ENCODE data around the gene HOXA6. TPM values are rescaled to one million over a fixed set of nuclear protein-coding genes. Genes with fewer than 3 reads are reported as not detected.

The HOXA6 gene
- total RNA-seq, 2 experiments from 2014 or later = 4.1 to 12.0 TPM

DNA sequence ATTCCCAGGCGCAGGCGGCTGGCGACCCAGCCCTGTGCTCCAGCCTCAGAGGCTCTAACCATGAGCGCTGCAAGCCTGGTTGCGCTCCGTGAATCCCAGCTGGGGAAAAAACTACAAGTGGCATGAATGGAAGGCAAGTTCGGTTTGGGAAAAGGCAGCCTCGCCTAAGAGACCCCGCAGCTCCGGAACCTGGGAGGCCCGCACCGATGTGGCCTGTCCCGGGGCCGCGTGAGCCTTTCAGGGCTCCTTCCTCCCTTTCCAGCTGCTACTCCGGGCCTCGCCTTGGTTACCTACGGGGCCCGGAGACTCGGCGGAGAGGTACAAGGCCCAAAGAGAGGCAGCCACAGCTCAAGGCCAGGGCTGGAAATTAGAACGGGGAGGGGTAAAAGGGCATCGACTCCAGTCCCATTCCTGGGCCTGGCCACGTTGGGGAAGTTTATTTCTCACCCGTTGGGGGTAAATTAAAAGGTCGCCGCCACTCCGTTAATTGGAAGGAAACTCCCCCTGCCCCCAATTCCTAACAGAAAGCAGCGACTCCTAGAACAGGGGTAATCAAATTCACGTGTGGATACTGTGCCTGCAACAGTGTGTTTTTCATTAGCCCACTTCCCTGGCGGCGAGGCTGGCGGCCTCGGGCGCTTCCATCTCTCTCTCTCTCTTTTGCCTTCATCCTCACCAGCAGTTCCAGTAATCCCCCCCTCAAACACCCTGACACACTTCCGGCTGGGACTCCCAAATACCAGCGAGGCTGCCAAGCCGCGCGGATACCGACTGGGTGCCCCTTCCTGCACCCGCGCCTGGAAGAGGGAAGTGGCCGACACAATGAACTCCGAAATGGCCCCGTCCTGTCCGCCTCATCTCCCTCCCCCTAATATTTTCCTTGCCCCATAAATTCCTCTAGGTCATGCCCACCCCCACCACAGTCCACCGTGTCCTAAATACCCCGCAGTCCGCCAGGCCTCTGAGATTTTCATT, 19.2 kb upstream of the HOXA6 start:
- no peaks in the 10 kb centered on the region for H3K79me2 ChIP-seq (ENCODE audit: insufficient read depth, low read depth, low read length)
- no peaks in the 10 kb centered on the region for H3K4me1 ChIP-seq (ENCODE audit: insufficient read depth, low read length, poor library complexity, severe bottlenecking)
- no TSS peak for BruUV-seq (replicated peaks)
- no peak overlapping the region for H3K4me3 ChIP-seq (ENCODE audit: low read depth, low read length, poor library complexity, severe bottlenecking)
- no peaks in the 10 kb centered on the region for H3K36me3 ChIP-seq (ENCODE audit: insufficient read depth, low read length)
- H2AFZ ChIP-seq (ENCODE audit: low read length) = no peak overlapping the region
- TF ChIP-seq, protein P1, sequence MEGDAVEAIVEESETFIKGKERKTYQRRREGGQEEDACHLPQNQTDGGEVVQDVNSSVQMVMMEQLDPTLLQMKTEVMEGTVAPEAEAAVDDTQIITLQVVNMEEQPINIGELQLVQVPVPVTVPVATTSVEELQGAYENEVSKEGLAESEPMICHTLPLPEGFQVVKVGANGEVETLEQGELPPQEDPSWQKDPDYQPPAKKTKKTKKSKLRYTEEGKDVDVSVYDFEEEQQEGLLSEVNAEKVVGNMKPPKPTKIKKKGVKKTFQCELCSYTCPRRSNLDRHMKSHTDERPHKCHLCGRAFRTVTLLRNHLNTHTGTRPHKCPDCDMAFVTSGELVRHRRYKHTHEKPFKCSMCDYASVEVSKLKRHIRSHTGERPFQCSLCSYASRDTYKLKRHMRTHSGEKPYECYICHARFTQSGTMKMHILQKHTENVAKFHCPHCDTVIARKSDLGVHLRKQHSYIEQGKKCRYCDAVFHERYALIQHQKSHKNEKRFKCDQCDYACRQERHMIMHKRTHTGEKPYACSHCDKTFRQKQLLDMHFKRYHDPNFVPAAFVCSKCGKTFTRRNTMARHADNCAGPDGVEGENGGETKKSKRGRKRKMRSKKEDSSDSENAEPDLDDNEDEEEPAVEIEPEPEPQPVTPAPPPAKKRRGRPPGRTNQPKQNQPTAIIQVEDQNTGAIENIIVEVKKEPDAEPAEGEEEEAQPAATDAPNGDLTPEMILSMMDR (conservative IDR thresholded peaks at IDR 0.05; ENCODE audit: low read length) = no peak
- TF ChIP-seq EZH2phosphoT487 (IDR thresholded peaks at IDR 0.05; ENCODE audit: borderline replicate concordance, low read depth, low read length) = no peak
- H3K4me2 ChIP-seq (ENCODE audit: low read length) = no peak overlapping the region
- intact Hi-C loops (cut with micrococcal nuclease; ENCODE audit: unreplicated experiment) = no loop called here
- ChIA-PET POLR2A (no interaction called here), CTCF (ENCODE audit: unreplicated experiment) (no interaction called here)
- no peaks in the 10 kb centered on the region for H4K20me1 ChIP-seq (ENCODE audit: insufficient read depth, low read length)
- H3K9me2 ChIP-seq (ENCODE audit: insufficient read depth, low read length) = no peaks in the 10 kb centered on the region
- H3K27ac ChIP-seq (ENCODE audit: low read depth, low read length, poor library complexity, severe bottlenecking) = no peak overlapping the region
- no peak for DNase-seq (ENCODE audit: low spot score)
- H3K9me3 ChIP-seq (ENCODE audit: low read length) = no peaks in the 10 kb centered on the region

DNA sequence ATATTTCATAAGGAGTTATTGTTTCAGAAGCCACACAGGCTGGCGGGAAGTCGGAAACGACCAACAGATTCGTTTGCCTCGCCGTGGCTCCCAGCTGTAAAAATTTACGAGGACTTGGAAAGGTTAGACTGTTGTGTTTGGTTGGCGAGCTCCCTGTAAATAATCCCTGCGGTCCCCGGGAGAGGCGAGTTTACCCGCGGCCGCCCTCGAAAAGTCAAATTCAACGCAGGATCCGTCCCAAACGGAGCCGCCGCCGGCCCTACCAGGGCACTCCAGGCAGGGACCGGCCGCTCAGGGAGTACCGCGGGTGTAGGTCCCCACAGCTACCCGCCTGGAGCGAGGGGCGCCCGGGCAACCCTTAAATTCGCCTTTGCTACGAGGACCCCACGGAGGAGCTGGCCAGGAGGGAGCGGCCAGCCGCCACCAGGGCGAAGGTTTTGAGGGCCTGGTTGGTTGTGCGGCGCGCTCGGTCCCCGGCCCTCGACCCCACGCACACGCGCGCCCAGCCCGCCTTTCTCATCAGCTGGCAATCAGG, 18.5 kb upstream of the HOXA6 start:
- Histone ChIP-seq H4K20me1 (ENCODE audit: insufficient read depth, low read length) (no peaks in the 10 kb centered on the region), H3K79me2 (ENCODE audit: insufficient read depth, low read depth, low read length) (no peaks in the 10 kb centered on the region), H3K9me2 (ENCODE audit: insufficient read depth, low read length) (no peaks in the 10 kb centered on the region), H3K9me3 (ENCODE audit: low read length) (no peaks in the 10 kb centered on the region), H2AFZ (ENCODE audit: low read length) (no peak overlapping the region), H3K4me3 (ENCODE audit: low read depth, low read length, poor library complexity, severe bottlenecking) (no peak overlapping the region), H3K27ac (ENCODE audit: low read depth, low read length, poor library complexity, severe bottlenecking) (no peak overlapping the region), H3K36me3 (ENCODE audit: insufficient read depth, low read length) (no peaks in the 10 kb centered on the region), H3K4me2 (ENCODE audit: low read length) (no peak overlapping the region), H3K4me1 (ENCODE audit: insufficient read depth, low read length, poor library complexity, severe bottlenecking) (no peaks in the 10 kb centered on the region)
- intact Hi-C loops (cut with micrococcal nuclease; ENCODE audit: unreplicated experiment) = no loop called here
- ChIA-PET CTCF (ENCODE audit: unreplicated experiment) (no interaction called here), POLR2A (no interaction called here)
- TF ChIP-seq, protein P1 (conservative IDR thresholded peaks at IDR 0.05; ENCODE audit: low read length) = no peak
- no peak for TF ChIP-seq EZH2phosphoT487 (IDR thresholded peaks at IDR 0.05; ENCODE audit: borderline replicate concordance, low read depth, low read length)
- BruUV-seq (replicated peaks) = no TSS peak
- no peak for DNase-seq (ENCODE audit: low spot score)
